ENCODE results near the gene OBSCN. TPM values are rescaled to one million over a fixed set of nuclear protein-coding genes. Genes with fewer than 3 reads are reported as not detected.

Gene OBSCN
- total RNA-seq, 1 experiment from 2014 or later, result 29.1 TPM

GRCh38 chr1:228287541-228288425 is 79.9 kb downstream of the OBSCN start:
- H3K9ac ChIP-seq (ENCODE audit: low read length), result no peak overlapping the region
- no peak overlapping the region for H2AFZ ChIP-seq (ENCODE audit: low read length)
- no peaks in the 10 kb centered on the region for H3K27me3 ChIP-seq (ENCODE audit: low read length)
- no peak overlapping the region for H3K4me2 ChIP-seq (ENCODE audit: low read length)
- H3K4me1 ChIP-seq (ENCODE audit: insufficient read depth, low read length), result no peaks in the 10 kb centered on the region
- no peak overlapping the region for H3K27ac ChIP-seq (ENCODE audit: low read length)
- POLR2A ChIA-PET (ENCODE audit: unreplicated experiment), result no interaction called here
- H4K20me1 ChIP-seq (ENCODE audit: low read length), result no peaks in the 10 kb centered on the region
- DNase-seq (no peak), ATAC-seq (no peak)
- H3K79me2 ChIP-seq (ENCODE audit: low read length), result no peaks in the 10 kb centered on the region
- intact Hi-C loops (cut with micrococcal nuclease), result no loop called here
- BruUV-seq (replicated peaks), result no TSS peak
- H3K9me3 ChIP-seq (ENCODE audit: low read length), result no peaks in the 10 kb centered on the region
- H3K9me2 ChIP-seq (replicated peaks; ENCODE audit: low read length), result no peaks in the 10 kb centered on the region
- TF ChIP-seq EZH2phosphoT487 (IDR thresholded peaks at IDR 0.05; ENCODE audit: borderline replicate concordance, low read length) (no peak), EZH2 (IDR thresholded peaks at IDR 0.05; ENCODE audit: low read length, unreplicated experiment) (no peak)
- no peaks in the 10 kb centered on the region for H3F3A ChIP-seq (ENCODE audit: low read length, unreplicated experiment)
- H3K36me3 ChIP-seq (ENCODE audit: low read depth, low read length), result no peaks in the 10 kb centered on the region
- H3K4me3 ChIP-seq (ENCODE audit: low read length), result no peak overlapping the region
- CTCF ChIA-PET, result no interaction called here

- ATAC-seq, result no peak
- Histone ChIP-seq H3K9me3 (ENCODE audit: low read length) (no peaks in the 10 kb centered on the region), H3K36me3 (ENCODE audit: low read depth, low read length) (no peaks in the 10 kb centered on the region), H3K4me2 (ENCODE audit: low read length) (no peak overlapping the region), H3K27me3 (ENCODE audit: low read length) (no peaks in the 10 kb centered on the region), H3K27ac (ENCODE audit: low read length) (no peak overlapping the region), H3K4me1 (ENCODE audit: insufficient read depth, low read length) (no peaks in the 10 kb centered on the region), H3K9me2 (replicated peaks; ENCODE audit: low read length) (no peaks in the 10 kb centered on the region), H3K9ac (ENCODE audit: low read length) (no peak overlapping the region), H2AFZ (ENCODE audit: low read length) (no peak overlapping the region), H3F3A (ENCODE audit: low read length, unreplicated experiment) (no peaks in the 10 kb centered on the region), H3K4me3 (ENCODE audit: low read length) (no peak overlapping the region), H4K20me1 (ENCODE audit: low read length) (no peaks in the 10 kb centered on the region), H3K79me2 (ENCODE audit: low read length) (no peaks in the 10 kb centered on the region)
- intact Hi-C loops (cut with micrococcal nuclease), result no loop called here
- BruUV-seq (replicated peaks), result no TSS peak
- DNase-seq, result no peak
- TF ChIP-seq CTCF (conservative IDR thresholded peaks at IDR 0.05; ENCODE audit: low read depth, low read length) (no peak), EZH2 (IDR thresholded peaks at IDR 0.05; ENCODE audit: low read length, unreplicated experiment) (no peak), EZH2phosphoT487 (IDR thresholded peaks at IDR 0.05; ENCODE audit: borderline replicate concordance, low read length) (no peak)
- CTCF ChIA-PET, result no interaction called here
- POLR2A ChIA-PET (ENCODE audit: unreplicated experiment), result no interaction called here
These were observed 80.8 kb downstream of the OBSCN start for GRCh38 chr1:228288536-228289238.

GRCh38 chr1:228289239-228289849 is 81.5 kb downstream of the OBSCN start:
- H3K4me1 ChIP-seq (ENCODE audit: insufficient read depth, low read length), result no peaks in the 10 kb centered on the region
- no peaks in the 10 kb centered on the region for H3K79me2 ChIP-seq (ENCODE audit: low read length)
- H3K9me2 ChIP-seq (replicated peaks; ENCODE audit: low read length), result no peaks in the 10 kb centered on the region
- H3K9me3 ChIP-seq (ENCODE audit: low read length), result no peaks in the 10 kb centered on the region
- ChIA-PET POLR2A (ENCODE audit: unreplicated experiment) (no interaction called here), CTCF (interaction anchor here (0.5 kb wide), 1 partner anchor 20 kb away, joined by 7 read pairs; no protein-coding TSS in a partner anchor)
- H3F3A ChIP-seq (ENCODE audit: low read length, unreplicated experiment), result no peaks in the 10 kb centered on the region
- no peak overlapping the region for H3K4me3 ChIP-seq (ENCODE audit: low read length)
- no peak for ATAC-seq
- no peaks in the 10 kb centered on the region for H3K36me3 ChIP-seq (ENCODE audit: low read depth, low read length)
- no peak for TF ChIP-seq EZH2 (IDR thresholded peaks at IDR 0.05; ENCODE audit: low read length, unreplicated experiment)
- no peak for TF ChIP-seq EZH2phosphoT487 (IDR thresholded peaks at IDR 0.05; ENCODE audit: borderline replicate concordance, low read length)
- no peak for TF ChIP-seq CTCF (conservative IDR thresholded peaks at IDR 0.05; ENCODE audit: low read depth, low read length)
- no peak overlapping the region for H2AFZ ChIP-seq (ENCODE audit: low read length)
- no peak overlapping the region for H3K9ac ChIP-seq (ENCODE audit: low read length)
- H4K20me1 ChIP-seq (ENCODE audit: low read length), result no peaks in the 10 kb centered on the region
- no peak overlapping the region for H3K27ac ChIP-seq (ENCODE audit: low read length)
- H3K4me2 ChIP-seq (ENCODE audit: low read length), result no peak overlapping the region
- intact Hi-C loops (cut with micrococcal nuclease), result no loop called here
- no peak for DNase-seq
- no TSS peak for BruUV-seq (replicated peaks)
- H3K27me3 ChIP-seq (ENCODE audit: low read length), result no peaks in the 10 kb centered on the region

Measured in PC-3 (cell line).